Muscle layer of duodenum (tissue), 2 donors: Measurements from ENCODE around the gene MS4A2.
"Not testable (repeated sequence)": the region's sequence is repeated elsewhere in the genome, so short reads cannot be mapped to it uniquely, and the experiment has no call there.

Experiments used
- H3K27ac ChIP-seq: one replicate; pipeline ENCODE4 v1.7.0; 2013; ENCODE audit warnings: mild to moderate bottlenecking, low read length
- H3K27me3 ChIP-seq: one replicate; pipeline ENCODE4 v1.7.0; 2013; ENCODE audit warnings: low read depth, mild to moderate bottlenecking, control low read depth, low read length
- H3K36me3 ChIP-seq, 2 donors: one replicate each; pipeline ENCODE4 v1.7.0; 2013; ENCODE audit warnings: low read length in 2 of 2, control low read depth in 1 of 2, mild to moderate bottlenecking in 1 of 2; ENCODE audit not compliant: insufficient read depth in 2 of 2, control insufficient read depth in 1 of 2
- H3K4me1 ChIP-seq, 2 donors: one replicate each; pipeline ENCODE4 v1.7.0; 2013; ENCODE audit warnings: low read length in 2 of 2, mild to moderate bottlenecking in 2 of 2, control low read depth in 1 of 2, moderate library complexity in 1 of 2; ENCODE audit not compliant: insufficient read depth in 2 of 2, control insufficient read depth in 1 of 2
- H3K4me3 ChIP-seq, 2 donors: one replicate each; pipeline ENCODE4 v1.7.0; 2013; ENCODE audit warnings: low read length in 2 of 2, low read depth in 1 of 2, mild to moderate bottlenecking in 1 of 2
- H3K9me3 ChIP-seq, 2 donors: one replicate each; pipeline ENCODE4 v1.7.0; 2013; ENCODE audit warnings: low read length in 2 of 2, control low read depth in 1 of 2, mild to moderate bottlenecking in 1 of 2; ENCODE audit not compliant: control insufficient read depth in 1 of 2
- donor health status: healthy.

Gene MS4A2

DNA sequence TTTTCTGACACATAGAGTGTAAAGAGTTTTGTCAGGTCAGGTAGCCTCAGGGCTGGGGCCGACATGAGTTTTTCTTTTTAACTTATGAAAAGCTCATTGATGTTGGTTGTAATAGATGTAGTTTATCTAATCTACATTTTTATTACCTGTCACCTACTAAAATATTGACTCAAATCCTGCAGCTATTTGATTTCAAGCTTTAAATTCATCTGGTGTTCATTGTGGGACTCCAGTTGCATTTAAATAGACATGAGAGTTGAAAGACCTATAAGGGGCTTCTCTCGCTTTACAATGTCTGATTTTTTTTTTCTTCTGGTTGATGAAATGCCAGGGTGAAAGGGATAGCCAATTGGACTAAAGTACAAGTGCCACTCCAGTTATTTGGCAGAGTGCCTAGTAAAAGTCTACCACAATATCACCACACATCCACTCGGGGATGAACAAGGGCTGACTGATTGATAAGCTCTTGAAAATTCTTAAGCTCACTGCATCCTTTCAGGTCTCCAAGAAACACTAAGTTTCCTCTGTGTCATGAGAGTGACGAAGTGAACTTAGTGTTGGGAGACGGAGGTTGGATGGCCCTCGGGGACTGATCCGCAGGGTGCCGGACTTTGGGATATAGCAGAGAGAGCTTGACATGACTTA, 16.1 kb downstream of the MS4A2 start:
- H3K27ac ChIP-seq, H3K36me3 ChIP-seq, H3K27me3 ChIP-seq, H3K9me3 ChIP-seq, H3K4me1 ChIP-seq, H3K4me3 ChIP-seq: not testable (repeated sequence)

DNA sequence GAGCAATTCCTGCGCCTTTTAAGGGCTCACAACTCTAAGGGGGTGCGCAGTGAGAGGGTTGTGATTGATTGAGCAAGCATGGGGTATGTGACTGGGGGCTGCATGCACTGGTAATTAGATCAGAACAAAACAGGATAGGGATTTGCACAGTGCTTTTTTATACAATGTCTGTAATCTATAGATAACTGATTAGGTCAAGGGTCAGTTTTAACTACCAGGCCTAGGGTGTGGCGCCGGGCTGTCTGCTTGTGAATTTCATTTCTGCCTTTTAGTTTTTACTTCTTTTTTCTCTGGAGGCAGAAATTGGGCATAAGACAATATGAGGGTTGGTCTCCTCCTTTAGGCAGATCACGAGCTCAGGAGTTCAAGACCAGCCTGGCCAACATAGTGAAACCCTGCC, 20.2 kb downstream of the MS4A2 start:
- H3K9me3 ChIP-seq, H3K27me3 ChIP-seq, H3K27ac ChIP-seq, H3K4me1 ChIP-seq, H3K36me3 ChIP-seq, H3K4me3 ChIP-seq: not testable (repeated sequence)

DNA sequence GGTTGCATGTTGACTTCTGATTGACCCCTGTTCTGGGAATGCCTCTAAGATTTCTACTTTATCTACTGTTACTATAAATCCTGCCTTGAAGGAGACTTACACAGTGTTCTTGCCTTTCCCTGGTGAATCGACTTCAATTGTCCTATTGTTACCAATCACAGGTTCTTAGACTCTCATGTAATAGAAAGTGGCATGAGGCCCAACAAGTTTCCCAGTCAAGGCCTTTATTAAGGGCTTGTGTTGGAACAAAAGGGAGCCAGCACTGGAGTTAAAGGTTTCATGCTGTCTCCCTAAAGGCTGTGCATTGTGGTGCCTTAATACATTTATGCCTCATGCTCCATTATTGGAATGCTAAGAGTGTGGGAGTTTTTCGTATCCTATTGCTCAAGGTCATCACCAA, 23.3 kb downstream of the MS4A2 start:
- H3K27ac ChIP-seq: no peak overlapping the region
- H3K27me3 ChIP-seq: no peaks in the 10 kb centered on the region
- no peaks in the 10 kb centered on the region for H3K9me3 ChIP-seq
- no peaks in the 10 kb centered on the region for H3K4me1 ChIP-seq
- no peak overlapping the region for H3K4me3 ChIP-seq
- H3K36me3 ChIP-seq: no peaks in the 10 kb centered on the region

DNA sequence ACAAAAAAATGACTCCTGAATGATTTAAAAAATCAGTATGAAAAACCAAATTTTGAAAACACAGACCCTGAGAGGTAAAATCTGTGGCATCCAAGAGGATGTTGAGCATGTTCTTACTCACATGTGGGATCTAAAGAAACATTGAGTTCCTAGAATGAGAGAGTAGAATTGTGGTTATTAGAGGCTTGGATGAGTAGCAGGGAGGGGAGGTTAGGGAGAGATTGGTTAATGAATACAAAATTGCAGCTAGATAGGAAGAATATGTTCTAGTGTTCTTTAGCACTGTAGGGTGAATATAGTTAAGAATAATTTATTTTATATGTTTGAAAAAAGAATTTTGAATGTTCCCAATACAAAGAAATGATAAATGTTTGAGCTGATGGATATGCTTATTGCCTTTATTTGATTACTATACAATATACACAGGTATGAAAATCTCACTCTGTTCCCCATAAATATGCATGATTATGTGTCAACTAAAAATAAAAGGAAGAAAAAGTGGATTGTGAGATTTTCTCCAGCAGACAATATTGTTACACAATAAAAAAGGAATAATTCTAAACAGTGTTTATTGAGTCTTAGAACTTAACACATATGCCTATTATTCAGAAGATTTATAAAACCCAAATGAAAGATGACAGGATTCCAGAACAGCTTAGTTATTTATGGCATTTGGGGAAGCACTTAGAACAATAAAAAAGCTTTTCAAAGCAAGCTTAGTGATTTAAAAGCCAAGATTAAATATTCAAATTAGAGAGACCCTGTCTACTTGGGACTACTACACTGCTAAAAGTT, 28.7 kb downstream of the MS4A2 start:
- H3K4me3 ChIP-seq: no peak overlapping the region
- no peaks in the 10 kb centered on the region for H3K36me3 ChIP-seq
- no peaks in the 10 kb centered on the region for H3K27me3 ChIP-seq
- H3K9me3 ChIP-seq: no peaks in the 10 kb centered on the region
- no peaks in the 10 kb centered on the region for H3K4me1 ChIP-seq
- no peak overlapping the region for H3K27ac ChIP-seq

DNA sequence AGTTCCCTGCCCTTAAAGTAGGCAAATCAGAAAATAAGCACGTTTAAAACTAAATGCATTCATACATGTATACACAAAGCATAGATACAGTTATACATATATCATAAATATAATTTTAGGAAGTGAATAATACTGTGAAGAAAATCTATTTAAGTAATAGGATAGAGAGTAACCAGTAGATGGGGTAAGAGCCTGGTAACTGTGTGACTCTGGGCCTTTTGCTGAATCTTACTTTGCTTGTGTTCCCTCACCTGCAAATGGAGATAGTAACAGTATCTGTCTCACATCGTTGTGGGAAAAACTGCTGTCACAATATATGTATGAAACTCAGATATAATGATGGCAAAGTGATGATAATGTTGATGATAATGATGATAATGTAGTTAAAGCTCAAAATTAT, 29.9 kb downstream of the MS4A2 start:
- Histone ChIP-seq H3K27ac (no peak overlapping the region), H3K9me3 (no peaks in the 10 kb centered on the region)

DNA sequence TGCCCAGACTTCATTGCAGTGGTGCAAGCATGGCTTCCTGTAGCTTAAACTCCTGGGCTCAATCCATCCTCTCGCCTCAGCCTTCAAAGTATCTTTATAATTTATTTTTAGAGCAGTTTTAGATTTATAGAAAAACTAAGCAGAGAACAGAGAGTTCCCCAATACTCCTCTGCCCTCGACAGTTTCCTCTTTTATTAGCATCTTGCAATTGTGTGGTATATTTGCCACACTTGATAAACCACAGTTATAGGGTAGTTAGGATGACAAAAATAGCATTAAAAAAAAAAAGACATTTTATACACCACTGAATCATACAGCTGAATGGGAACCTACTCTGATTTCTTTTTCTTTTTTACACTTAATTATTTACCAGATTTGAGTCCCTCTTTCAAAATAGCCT, 31.2 kb downstream of the MS4A2 start:
- no peak overlapping the region for H3K4me3 ChIP-seq
- no peaks in the 10 kb centered on the region for H3K9me3 ChIP-seq
- no peaks in the 10 kb centered on the region for H3K27me3 ChIP-seq
- no peaks in the 10 kb centered on the region for H3K36me3 ChIP-seq
- H3K4me1 ChIP-seq: no peaks in the 10 kb centered on the region
- H3K27ac ChIP-seq: no peak overlapping the region

More for the DNA sequence above, 29.9 kb downstream of the MS4A2 start:
- no peaks in the 10 kb centered on the region for H3K27me3 ChIP-seq
- no peaks in the 10 kb centered on the region for H3K4me1 ChIP-seq
- no peak overlapping the region for H3K4me3 ChIP-seq
- H3K36me3 ChIP-seq: no peaks in the 10 kb centered on the region

DNA sequence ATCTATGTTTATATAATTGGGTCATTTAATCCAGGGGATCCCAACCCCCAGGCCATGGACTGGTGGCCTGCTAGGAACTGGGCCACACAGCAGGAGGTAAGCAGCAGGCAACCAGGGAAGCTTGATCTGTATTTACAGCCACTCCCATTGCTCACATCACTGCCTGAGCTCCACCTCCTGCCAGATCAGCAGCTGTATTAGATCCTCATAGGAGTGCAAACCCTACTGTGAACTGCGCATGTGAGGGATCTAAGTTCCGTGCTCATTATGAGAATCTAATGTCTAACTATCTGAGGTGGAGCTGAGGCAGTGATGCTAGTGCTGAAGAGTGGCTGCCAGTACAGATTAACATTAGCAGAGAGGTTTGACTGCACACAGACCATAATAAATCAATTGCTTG, 32.8 kb downstream of the MS4A2 start:
- H3K36me3 ChIP-seq: no peaks in the 10 kb centered on the region
- H3K27me3 ChIP-seq: no peaks in the 10 kb centered on the region
- H3K4me3 ChIP-seq: no peak overlapping the region
- no peak overlapping the region for H3K27ac ChIP-seq
- H3K4me1 ChIP-seq: no peaks in the 10 kb centered on the region
- no peaks in the 10 kb centered on the region for H3K9me3 ChIP-seq

DNA sequence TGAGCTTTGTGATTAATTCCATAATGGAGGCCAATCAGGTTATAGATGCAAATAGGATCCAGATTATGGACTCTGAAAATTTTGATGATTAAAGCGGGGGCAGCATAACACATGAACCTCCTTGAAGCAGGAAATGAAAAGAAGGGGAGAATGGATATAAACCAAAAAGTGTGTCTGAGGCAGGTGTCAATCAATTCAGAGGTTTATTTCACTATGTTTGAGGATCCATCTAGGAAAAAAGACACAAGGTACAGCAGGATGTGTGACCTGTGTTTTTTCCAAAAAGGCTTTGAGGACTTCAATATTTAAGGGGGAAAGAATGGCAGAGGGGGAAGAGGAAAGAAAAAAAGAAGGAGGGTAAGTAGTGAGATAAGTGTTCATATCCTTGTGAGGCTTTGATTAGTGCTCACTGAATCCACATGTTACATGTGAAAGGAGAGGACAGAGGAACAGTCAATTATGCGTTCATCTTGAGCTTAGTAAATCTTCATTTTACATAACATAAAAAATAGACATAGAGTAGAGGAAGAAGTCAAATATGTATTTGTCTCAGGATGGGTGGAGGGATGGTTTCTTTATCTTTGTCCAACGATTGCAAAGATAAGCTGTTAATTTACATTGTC, 34.1 kb downstream of the MS4A2 start:
- Histone ChIP-seq H3K36me3 (no peaks in the 10 kb centered on the region), H3K9me3 (no peaks in the 10 kb centered on the region), H3K27me3 (no peaks in the 10 kb centered on the region), H3K4me3 (no peak overlapping the region), H3K4me1 (no peaks in the 10 kb centered on the region), H3K27ac (no peak overlapping the region)

GRCh38 chr11:60124802-60125432, 36.5 kb downstream of the MS4A2 start:
- H3K9me3 ChIP-seq: no peaks in the 10 kb centered on the region
- no peak overlapping the region for H3K4me3 ChIP-seq
- no peak overlapping the region for H3K27ac ChIP-seq
- H3K4me1 ChIP-seq: no peaks in the 10 kb centered on the region
- no peaks in the 10 kb centered on the region for H3K36me3 ChIP-seq
- H3K27me3 ChIP-seq: no peaks in the 10 kb centered on the region

GRCh38 chr11:60125956-60126585, 37.6 kb downstream of the MS4A2 start:
- Histone ChIP-seq H3K4me1 (no peaks in the 10 kb centered on the region), H3K4me3 (no peak overlapping the region), H3K9me3 (no peaks in the 10 kb centered on the region), H3K36me3 (no peaks in the 10 kb centered on the region), H3K27ac (no peak overlapping the region), H3K27me3 (no peaks in the 10 kb centered on the region)

DNA sequence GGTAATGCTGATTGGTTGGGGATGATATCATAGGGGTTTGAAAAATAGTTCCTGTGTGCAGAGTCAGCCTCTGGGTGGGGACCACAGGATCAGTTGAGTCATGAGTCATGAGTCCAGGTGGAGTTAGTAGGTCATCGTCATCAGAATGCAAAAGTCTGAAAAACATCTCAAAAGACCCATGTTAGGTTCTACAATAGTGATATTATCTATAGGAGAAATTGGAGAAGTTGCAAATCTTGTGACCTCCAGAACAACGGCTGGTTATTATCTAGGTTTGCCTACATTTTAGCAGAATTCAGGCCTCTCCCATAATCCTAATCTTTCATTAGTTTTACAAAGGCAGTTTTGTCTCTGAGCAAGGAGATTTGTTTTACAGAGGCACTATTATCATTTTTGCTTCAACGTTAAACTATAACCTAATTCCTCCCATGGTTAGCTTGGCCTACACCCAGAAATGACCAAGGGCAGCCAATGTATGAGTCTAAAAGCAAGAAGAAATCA, 38.9 kb downstream of the MS4A2 start:
- no peak overlapping the region for H3K4me3 ChIP-seq

More for the DNA sequence above, 38.9 kb downstream of the MS4A2 start:
- H3K9me3 ChIP-seq: no peaks in the 10 kb centered on the region
- no peaks in the 10 kb centered on the region for H3K4me1 ChIP-seq
- H3K27ac ChIP-seq: no peak overlapping the region
- no peaks in the 10 kb centered on the region for H3K36me3 ChIP-seq
- H3K27me3 ChIP-seq: no peaks in the 10 kb centered on the region
